HG02642 (cell line): ENCODE data around the gene PDE10A.
"Not testable (repeated sequence)": the region's sequence is repeated elsewhere in the genome, so short reads cannot be mapped to it uniquely, and the experiment has no call there.

Experiments used
- ATAC-seq: cut with Tn5 transposase; IDR thresholded peaks from one replicate; pipeline ENCODE4 v1.9.1; 2021; ENCODE audit warnings: mild to moderate bottlenecking; ENCODE audit not compliant: unreplicated experiment, poor library complexity

Gene PDE10A

DNA sequence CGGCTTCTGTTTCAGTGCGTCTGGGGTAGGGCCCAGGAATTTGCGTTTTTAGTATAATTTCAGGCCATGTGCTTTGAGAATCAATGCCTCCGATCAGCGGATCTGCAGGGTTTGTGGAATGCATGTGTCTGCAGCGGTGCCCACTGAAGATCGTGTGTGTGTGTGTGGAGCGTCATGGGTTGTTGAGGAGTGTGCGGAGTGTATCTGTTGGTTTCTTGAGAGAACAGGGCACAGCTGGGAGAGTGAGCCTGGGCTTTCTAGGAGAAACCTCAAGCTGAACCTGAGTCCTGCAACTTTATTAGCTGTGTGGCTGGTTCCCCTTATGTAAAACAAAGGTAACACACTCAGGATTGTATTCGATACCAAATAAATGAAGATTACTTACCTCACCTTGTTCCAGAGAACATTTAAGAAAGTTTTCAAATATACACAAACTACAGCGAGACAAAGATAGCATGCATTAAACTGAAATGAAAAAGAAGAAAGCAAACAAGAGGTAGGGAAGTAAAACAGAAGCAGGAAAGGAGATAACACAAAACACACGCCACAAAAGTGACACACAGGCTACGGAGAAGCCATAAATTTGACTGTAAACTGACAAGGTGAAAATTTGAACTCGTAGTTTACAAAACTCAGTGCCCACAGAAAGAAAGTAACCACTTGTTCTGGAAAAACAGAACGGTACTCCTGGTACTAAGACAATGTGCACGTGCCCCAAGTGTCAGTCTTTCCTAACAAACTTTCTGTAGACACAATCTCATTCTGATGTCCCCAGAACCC is 28.8 kb downstream of the PDE10A start:
- no peak for ATAC-seq

DNA sequence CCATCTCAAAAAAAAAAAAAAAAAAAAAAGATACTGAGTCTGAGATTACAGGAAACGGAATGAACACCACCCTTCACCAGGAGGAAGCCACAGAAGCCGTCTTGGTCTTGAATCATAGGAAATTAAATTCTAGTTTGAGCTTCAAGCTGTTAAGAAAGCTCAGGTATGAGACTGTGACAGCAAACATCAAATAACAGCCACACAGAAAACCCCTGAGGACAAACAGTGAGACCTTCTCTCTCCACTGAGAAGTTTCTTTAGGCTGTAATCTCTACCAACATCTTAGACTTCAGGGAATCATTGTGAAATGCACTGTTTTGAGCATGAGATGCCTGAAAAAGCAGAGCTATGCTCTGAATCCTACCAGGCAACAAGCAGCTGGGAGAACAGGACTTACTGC is 30.8 kb downstream of the PDE10A start:
- ATAC-seq: no peak

DNA sequence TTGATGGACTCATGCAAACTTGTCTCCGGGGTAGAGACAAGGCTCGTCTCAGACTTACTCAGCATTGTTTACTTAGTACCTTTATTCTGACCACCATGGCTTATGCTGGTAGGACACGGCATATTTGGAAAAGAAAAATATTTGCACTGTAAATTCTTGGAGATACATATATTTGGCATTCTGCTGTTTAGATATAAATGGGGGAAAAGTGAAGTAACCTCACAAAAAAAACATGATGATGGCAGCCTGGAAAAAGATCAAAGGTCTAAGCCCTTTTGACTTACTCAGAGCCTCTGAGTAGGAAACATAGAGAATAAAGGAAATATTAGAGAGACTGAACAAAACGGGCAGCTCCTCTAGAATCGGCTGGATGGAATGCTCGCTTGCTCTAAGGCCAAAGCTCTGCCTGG is 32.5 kb downstream of the PDE10A start:
- no peak for ATAC-seq

DNA sequence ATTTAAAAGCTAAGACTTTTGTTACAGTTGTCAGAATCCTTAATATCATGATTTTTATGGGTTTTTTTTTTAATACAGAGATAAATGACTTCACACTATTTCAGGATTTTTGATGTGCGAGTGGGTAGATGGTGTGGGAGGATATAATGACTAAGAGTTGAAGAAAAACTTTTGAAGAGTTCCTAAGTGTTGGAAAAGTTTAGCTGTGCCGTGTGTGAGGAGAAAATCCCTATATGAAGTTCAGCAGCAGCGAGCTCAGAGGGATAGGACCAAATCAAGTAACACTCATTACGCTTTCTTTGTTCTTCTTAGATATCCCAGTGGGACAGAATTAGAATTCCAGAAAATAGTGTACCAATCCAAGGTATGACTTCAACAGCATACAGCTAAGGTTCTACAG is 34.1 kb downstream of the PDE10A start:
- no peak for ATAC-seq

DNA sequence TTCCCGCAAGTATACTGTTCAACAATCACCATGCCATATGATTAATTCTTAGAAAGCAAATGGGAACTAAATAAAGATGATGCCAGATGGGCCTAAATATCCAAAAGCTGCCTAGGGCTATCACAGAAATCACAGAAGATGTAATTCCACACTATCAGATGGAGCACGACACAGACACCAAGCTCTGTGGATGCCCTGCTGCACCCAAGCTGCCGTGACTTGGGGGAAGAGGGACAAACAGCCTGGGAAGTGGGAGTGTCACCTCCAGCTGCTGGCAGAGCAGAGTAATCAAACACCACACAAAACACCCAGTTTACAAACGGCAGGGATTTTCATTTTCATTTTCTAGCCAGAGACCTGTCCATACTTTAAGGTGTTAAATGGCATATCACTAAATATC is 35.7 kb downstream of the PDE10A start:
- ATAC-seq: no peak

DNA sequence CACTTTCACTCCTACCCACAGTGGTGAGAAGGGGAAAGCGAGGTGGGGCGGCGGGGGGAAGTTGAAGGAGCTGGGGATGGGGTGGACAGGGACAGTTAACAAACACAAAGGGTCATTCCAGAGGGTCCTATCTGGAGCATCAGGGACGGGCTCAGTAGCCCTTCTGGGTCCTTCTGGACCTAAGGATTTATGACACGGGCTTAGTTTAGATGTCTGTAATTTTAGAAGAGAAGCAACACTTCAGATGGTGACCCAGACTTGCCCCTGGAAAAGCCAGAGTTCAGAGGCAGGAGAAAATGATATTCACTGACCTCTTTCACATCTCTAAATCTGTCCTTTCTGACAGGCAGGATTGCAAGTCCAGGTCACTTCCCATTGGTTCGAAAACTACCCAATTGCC is 36.3 kb downstream of the PDE10A start:
- ATAC-seq: no peak

DNA sequence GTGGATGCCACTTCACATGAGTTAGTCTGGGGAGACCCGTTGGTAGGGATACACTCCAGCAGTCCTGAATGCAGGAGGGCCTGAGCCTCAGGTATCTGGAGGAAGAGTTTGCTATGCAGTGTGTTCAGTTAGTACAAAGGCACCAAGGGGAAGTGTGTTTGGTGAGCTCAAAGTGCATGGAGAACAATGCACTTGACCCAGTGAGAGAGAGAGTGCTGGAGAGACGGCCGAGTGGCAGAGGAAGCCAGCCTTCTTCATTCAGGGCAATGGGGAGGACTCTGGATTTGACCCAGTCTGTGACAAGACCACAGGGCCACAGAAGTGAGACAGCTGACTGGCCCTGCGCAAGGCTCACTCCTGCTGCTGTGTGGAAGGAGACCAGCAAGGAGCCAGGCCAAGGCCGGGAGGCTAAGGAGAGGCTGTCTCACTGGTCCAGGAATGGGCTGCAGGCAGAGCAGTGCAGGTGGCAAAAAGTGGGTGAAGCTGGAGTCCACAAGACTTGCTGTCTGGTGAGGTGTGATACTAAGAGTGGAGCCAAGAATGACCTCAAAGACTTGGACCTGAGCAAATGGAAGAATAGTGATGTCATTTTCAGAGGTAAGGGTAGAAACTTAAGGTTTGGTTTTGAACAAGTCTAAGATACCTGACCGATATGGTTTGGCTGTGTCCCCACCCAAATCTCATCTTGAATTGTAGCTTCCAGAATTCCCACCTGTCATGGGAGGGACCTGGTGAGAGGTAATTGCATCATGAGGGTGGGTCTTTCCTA is 38.0 kb downstream of the PDE10A start:
- no peak for ATAC-seq

DNA sequence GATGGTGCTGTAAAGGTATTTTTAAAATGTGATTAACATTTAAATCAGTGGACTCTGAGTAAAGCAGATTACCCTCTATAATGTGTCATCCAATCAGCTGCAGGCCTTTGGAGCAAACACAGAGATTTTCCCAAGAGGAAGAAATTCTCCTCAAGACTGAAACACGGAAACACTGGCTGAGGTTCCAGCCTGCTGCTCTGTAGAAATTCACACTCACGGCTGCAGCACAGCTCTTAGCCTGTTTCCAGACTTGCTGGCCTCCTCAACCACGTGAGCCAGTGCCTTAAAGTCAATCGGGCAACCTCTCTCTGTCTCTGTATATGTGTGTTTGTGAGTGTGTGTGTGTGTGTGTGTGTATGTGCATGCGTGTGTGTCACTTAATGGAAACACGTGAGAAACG is 41.1 kb downstream of the PDE10A start:
- ATAC-seq: no peak

DNA sequence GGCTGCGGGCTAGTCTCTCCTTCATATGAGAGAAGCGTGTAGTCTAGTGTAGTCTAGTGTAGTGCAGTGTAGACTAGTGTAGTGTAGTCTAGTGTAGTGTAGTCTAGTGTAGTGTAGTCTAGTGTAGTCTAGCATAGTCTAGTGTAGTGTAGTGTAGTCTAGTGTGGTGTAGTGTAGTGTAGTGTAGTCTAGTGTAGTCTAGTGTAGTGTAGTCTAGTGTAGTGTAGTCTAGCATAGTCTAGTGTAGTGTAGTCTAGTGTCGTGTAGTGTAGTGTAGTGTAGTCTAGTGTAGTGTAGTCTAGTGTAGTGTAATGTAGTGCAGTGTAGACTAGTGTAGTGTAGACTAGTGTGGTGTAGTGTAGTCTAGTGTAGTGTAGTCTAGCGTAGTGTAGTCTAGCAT is 44.1 kb downstream of the PDE10A start:
- not testable (repeated sequence) for ATAC-seq

DNA sequence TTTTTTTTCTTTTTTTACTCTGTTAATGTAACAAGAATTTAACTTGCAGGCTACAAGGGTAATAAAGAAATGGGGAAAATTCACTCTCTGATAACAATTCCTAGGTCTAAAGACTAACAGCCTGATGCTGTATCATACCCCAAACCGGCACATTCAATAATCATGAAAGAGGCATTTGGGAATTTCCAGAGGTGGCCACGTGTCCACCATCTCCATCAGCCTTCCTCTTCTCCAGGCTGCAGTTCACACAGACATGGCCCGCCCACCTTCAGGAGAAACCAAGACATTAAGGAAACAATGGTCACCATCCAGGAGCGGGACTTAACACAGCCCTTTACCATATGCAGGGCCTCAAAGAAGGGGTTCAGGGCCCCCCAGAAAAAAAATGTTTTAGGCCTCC is 44.8 kb downstream of the PDE10A start:
- ATAC-seq: no peak

DNA sequence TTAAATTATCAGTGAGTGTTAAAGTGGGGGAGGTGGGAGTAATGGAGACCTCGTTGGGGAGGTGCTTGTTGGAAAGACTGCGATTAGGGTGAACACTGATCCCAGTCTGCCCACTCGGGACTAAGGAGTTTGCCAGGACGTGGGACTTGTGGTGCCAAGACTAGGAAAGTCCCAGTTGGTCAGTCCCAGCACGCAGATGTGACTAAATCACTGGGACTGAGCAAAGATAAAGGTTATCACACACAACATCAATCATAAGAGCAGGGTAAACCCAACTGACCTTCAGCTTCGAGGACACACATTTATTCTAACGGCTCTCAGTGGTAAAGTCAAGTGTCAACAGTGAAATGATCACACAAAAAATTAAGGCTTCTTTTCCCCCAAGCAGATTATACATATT is 45.5 kb downstream of the PDE10A start:
- ATAC-seq: no peak

DNA sequence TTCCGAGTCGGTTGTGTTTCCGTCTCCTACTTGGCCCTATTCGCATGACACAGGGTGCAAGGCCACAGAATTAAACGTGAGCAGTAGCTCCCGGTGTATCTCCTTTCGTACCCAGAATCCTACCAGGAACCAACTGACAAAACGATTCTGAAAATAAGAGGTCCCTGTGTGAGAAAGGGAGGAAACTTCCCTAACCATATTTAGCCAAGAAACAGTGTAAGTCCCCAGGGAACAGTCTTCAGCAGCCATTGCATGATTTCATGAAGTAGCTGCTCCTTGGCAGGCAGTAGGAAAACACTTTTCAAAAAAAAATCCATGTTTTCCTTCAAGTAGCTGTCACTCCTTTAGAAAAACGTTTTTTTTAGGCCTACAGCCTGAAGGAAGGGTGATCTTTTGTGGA is 46.9 kb downstream of the PDE10A start:
- no peak for ATAC-seq

DNA sequence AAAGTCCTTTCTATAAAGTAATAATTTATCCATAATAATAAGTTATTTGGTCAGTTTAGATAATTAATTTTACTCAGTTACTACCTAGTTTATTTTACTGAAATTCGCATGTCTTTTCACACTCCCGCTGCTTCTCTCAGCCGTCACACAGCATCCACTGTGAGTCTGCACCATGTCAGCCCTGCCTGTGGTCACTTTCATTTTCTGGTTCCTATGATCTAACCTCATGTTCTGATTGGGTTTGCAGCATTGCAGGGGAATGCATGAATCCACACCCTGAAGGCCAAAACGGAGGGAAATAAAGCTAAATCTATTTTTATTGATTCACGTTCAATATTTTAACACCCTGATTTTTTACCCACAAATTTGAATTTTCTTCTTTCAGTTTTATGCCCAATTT is 47.4 kb downstream of the PDE10A start:
- ATAC-seq: no peak

DNA sequence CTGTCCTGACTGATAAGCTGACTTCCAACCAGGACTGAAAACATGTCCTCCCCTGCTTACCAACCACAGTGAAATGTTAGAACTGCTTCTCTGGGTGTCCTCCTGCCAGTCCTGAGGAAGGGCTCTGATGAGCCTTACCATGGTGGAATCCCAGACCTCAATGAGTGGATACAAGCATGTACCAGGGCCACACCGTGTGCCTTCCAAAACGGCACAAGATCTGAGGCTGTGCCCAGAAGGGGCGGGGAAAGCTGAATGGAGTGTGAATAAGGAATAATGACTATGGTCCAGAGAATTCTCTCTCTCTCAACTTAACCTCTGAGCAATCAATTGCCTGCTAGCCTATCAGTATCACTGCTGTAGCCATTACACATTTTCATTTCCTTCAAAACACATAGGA is 51.7 kb downstream of the PDE10A start:
- ATAC-seq: no peak

DNA sequence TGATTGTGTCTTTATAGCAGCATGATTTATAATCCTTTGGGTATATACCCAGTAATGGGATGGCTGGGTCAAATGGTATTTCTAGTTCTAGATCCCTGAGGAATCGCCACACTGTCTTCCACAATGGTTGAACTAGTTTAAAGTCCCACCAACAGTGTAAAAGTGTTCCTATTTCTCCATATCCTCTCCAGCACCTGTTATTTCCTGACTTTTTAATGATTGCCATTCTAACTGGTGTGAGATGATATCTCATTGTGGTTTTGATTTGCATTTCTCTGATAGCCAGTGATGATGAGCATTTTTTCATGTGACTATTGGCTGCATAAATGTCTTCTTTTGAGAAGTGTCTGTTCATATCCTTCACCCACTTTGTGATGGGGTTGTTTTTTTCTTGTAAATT is 54.5 kb downstream of the PDE10A start:
- not testable (repeated sequence) for ATAC-seq

DNA sequence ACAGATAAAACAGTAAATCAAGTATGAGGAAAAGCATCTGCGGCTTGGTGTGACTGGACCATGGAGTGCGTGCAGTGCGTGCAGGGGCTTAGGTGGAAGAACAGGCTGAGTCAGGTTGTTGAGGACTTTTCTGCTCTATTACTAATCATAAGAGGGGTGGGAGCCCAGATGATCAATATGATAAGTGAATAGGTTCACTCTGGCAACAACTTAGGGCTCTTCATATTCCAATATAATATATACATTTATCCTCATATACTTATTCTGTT is 56.4 kb downstream of the PDE10A start:
- no peak for ATAC-seq

DNA sequence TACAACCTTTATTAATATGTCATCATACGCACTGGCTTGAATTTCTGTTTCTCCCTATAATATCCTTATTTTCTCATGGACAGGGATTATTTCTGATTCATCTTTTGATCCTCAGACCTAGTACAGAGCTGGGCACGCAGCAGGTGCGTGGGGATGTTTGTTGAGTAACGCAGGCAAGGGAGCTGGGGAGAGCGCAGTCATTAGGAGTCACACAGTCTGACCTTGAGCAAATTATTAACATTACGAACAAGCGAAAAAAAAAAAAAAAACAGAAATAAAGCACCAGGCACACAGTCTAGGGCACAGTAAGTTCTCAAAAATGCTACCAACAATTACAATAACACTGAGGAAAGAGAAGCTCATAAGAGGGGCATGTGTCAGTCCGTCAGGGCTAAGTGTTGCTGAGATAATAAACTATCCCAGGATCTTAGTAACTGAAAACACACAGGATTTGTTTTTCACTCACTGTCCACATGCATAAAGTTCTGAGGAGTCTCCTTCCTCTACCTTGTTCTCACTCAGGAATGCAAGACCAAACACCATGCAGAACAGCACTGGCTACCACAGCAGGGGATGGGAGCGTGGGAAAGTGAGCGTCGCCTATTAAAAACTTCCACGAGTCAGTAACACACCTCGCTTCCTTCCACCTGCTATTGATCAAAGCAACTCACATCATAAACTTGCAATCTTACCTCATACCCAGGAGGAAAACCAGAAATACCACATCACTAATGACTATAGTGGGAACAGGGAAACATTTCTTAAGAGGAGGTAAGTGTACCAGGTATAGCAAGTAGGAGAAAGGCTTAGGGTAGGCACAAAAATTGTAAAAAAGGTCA is 56.9 kb downstream of the PDE10A start:
- ATAC-seq: no peak

DNA sequence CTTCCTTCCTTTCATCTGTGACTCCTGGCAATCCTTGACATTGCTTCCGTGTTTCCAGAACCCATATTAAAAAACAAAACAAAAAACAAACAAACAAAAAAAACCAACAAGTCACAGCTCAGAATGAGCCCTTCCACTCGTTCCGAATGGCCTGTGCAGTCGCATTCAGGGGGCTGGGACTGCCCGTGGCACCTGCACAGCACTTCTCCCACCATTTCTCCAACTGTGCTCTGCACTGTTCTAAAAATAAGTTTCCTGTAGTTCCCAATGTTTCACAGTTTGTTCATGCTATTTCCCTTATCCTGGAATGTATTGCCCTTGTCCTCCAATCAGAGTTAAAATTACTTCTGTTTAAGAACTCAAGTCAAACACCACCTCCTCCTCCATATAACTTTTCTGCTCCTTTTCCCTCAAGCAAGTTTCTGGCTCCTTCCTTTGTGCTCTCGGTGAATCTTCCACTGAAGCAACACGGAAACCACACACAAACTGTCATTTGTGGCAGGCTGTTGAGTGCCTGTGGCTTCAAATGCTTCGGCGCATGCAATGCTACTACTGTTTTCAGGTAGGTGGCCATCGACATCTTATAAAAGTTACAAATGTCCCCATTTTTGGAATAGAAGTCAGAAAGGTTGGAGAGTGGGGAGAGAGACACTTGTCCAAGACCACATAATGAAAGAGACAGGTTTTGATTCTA is 57.7 kb downstream of the PDE10A start:
- ATAC-seq: no peak

DNA sequence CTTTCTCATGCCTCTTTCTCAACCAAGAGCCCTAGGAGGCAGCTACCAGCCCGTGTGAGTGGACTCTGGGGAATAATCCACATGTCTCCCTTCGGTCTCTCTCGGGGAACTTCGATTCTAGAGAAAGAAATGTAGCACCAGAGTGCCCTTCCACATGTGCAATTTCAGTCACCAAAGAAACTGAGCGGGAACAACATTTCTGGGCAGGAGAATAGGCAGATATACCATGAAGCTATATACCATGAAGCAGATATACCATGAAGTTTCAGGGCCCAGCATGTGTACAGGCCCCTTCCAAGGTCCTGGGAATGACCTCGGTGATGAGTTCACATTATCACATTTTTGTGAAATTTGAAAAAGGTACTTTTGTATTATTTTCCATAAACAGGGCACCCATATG is 60.8 kb downstream of the PDE10A start:
- ATAC-seq: no peak

DNA sequence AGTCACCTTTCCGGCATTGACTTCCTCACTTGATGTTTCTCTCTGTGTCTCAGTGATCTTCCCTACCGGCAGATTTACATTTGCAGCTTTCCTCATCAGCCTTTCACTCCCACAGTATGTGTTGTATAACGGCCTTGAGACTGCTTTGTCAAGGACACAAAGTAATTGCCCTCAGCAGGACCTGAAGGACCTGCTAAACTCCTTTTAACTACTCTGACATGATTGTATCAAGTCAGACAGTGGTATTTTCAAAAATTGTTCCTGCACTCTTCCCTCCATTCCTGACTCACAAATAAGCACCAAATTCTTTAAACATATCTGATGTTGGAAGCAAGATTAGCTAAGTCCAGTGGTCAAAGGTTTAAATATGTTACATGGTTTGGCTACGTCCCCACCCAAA is 62.4 kb downstream of the PDE10A start:
- no peak for ATAC-seq
